ENCODE results near the gene TCAIM.

The TCAIM gene, protein sequence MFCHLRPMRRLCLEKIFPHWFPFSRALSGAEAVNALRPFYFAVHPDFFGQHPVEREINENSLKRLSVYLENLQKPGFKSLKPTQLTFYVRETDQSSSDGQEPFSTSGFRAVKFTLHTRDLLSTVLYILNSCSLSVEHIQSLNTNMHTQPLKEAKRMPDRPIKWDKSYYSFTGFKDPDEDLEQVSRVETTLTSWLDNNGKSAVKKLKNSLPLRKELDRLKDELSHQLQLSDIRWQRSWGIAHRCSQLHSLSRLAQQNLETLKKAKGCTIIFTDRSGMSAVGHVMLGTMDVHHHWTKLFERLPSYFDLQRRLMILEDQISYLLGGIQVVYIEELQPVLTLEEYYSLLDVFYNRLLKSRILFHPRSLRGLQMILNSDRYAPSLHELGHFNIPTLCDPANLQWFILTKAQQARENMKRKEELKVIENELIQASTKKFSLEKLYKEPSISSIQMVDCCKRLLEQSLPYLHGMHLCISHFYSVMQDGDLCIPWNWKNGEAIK

DNA sequence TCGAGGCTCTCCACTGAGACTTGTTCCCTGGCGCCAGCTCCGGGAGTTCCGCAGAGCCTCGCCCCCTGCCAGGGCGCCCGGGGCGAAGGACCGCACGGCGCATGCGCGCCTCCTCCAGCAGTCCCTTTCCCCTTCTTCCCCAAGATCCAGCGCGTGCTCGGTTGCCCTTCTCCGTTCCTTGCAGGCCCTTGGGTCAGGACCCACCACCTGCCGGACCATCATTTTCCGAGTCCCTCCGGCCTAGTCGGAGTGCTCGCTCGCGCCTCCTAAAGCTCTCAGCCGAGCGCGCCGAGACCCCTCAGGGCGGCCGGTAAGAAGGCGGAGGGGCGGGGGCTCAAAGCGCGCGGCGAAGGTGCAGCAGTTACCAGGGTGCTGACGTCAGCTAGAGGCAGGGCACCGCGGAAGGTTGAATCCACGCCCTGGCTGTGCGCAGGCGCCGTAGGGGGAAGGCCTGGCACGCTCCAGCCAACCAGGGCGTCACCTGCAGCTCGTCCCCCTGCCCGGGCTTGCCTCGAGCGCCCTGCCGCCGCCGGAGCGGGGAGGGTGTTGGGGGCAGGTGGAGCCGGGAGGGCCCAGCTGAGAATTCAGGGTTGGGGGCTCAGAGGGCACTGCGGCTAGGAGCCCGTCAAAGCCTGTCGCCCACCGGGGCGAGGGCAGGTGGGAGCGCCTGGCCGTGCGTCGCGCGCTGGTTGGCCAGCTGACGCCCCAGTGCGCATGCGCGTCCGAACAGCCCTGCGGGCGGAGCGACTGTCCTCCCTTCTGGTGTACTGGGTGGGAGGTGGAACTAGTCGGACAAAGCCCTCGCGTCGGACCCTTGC, at the start of gene TCAIM:
Gene TCAIM (plus strand): TSS at position 757 of the 818 bp plus-strand sequence. CDS start 16,017 bp downstream, outside the sequence.
- peak; percentile 98 for DNase-seq (ENCODE audit: low read depth)

DNA sequence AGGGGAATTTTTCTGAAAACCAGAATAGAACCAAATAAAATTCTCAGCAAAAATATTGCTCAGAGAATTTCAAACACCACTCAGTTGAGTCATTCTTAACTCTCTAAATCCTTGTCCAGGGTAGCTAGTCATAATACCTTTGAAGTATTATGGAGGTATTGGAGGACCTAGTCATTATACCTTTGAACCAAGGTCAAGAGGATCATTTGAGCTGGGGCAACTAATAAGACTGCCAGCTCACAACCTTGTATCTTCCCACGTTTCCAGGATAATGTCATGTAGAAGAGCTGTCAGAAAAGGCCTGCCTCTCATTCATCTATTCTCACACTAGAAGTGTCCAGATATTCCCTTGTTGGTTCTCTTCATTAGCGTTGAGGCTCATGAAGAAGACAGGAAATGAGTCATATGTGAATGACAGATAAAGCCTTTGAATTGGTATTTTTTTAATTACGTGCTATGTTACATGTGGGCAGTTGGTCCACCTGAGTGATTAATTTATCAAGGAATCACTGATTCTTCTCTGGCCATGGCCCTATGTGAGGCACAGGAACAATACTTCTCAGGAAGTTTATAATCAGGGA, 48.6 kb upstream of the TCAIM start:
- DNase-seq (ENCODE audit: low read depth) = no peak

GRCh38 chr3:44292276-44292675, 46.3 kb upstream of the TCAIM start:
- no peak for DNase-seq (ENCODE audit: low read depth)

DNA sequence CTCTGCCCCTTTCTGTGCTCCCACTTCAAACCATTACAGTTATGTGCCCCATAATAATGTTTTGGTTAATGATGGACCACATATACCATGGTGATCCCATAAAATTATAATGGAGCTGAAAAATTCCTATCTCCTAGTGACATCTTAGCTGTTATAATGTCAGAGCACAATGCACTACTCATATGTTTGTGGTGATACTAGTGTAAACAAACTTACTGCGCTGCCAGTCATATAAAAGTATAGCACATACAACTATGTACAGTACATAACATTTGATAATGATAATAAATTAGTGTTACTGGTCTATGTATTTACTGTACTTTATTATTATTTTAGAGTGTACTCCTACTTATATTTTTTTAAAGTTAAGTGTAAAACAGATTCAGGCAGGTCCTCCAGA, 45.6 kb upstream of the TCAIM start:
- DNase-seq (ENCODE audit: low read depth) = no peak

DNA sequence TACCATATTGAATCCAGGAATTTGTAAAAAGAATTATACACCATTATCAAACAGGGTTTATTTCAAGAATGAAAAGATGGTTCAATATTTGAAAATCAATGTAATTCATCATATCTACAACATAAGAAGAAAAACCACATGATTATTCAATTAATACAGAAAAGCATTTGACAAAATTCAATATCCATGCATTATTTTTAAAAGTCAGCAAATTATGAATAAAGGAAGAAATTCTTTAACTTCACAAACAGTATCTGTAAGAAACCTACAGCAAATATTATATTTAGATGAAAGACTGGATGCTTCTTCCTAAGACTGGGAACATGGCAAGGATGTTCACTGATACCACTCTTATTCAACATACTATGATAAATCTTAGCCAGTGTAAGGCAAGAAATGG, 41.3 kb upstream of the TCAIM start:
- no peak for DNase-seq (ENCODE audit: low read depth)

- DNase-seq (ENCODE audit: low read depth) = no peak
Observed at GRCh38 chr3:44301746-44302145, 36.8 kb upstream of the TCAIM start.

GRCh38 chr3:44309500-44309899, 29.1 kb upstream of the TCAIM start:
- DNase-seq (ENCODE audit: low read depth) = no peak

DNA sequence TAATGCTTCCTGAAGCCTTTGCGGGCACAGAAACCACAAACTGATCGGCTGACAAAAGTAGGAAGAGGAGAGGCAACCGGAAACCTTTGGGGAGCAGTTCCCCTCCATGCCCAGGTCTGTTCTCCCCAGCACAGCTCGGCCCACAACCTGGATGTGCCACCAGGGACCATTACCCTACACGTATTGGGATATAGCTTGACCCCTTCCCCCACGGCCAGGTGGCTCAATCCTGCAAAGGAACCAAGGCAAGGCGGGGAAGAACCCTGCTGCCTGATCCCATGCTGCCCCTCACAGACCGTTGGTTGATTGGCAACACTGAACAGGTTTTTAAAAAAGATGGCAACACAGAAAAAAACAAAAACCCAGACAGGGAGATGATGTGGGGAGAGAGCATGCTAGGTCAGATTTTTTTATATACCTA, 19.7 kb upstream of the TCAIM start:
- DNase-seq (ENCODE audit: low read depth) = no peak

DNA sequence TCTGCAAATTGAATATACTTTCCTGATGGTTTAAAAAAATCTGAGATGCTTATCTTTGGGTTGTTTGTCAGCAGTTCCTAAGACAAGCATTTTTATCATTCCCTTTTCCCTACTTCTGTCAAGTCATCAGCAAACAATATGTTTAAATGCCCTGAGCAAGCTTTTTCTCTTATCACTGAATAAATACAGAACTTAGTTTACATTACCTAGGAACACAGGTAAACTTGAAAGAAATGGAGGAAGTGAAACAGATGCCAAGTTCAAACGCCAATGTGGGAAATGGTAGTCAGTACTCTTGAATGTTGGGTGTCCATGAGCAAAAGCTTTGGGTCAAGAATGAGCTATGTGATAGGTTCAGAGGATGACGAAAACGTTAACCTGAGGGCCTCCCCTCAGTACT, 17.2 kb upstream of the TCAIM start:
- DNase-seq (ENCODE audit: low read depth) = no peak

DNA sequence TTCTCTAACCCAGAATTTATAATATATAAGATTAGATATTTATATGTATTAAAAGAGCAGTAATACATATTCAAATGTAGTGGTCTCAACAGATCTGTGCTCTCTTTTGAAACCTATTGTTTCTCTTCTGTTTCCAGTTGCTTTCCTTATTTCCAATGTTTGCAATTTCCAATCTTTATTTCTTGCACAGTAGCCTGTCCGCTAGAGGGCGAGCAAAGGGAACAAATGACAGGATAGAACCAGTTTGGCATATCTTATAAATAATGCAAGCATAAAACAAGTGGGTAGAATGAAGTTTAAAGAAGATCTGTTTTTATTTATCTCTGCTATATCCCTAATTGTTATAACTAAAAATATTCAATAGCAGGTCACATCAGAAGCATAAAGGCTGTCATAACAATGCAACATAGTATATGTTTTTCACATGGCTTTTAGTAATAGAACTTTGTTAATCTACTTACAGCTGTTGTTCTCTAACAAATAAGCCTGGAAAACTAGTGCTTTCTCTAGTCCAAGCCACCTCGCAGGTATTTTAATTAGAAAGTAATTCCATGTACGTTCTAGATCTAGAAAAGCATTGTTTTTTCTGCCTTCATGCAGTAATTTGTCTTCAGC, 15.1 kb upstream of the TCAIM start:
- peak; percentile 15 for DNase-seq (ENCODE audit: low read depth)

DNA sequence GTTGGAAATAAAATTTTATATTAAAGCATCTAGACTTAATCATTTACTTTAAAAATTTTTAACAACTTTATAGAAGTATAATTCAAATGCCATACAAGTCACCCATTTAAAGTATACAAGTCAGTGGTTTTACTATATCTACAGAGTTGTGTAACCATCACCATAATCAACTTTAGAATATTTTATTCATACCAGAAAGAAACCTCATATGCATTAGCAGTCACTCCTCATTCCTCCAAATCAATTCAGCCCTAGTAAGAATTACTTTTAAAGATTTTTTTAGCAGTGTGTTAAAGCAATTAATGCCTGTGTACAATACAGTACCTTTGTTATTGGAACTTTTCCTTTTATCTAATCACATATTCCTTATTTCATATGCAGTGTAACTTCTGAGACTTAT, 14.0 kb upstream of the TCAIM start:
- DNase-seq (ENCODE audit: low read depth) = no peak

DNA sequence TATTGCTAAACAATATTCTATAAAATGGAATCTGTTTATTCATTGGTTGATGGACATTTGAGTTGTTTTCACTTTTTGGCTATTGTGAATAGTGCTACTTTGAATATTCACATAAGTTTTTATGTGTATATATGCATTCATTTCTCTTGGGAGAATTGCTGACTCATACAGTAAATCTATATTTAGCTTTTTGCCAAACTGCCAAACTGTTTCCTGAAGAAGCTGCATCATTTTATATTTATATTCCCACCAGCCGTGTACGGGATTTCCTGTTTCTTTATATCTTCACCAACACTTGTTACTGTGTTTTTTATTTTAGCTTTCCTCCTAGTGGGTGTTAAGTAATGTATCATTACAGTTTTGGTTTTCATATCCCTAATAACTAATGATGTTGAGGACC, 12.5 kb upstream of the TCAIM start:
- no peak for DNase-seq (ENCODE audit: low read depth)

GRCh38 chr3:44326515-44326914, 12.1 kb upstream of the TCAIM start:
- DNase-seq (ENCODE audit: low read depth) = no peak

DNA sequence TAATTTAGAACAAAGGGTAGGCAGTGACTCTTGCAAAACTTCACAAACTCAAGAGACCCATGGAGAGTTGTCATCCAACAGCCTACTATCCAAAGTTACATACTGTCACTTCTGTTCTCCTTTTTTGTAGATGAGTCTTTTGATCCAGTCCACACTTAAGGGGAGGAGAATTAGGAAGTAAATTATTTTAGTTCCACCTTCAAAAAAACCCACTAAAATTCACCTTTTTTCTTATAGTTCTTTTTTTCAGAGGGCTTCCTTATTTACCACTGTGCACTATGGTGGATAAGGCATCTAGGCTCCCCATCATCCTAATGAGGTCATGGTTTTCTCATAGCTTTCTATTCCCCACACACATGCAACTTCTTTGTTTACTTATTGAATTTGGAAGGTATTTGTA, 8.6 kb upstream of the TCAIM start:
- no peak for DNase-seq (ENCODE audit: low read depth)

GRCh38 chr3:44330444-44330843, 8.1 kb upstream of the TCAIM start:
- no peak for DNase-seq (ENCODE audit: low read depth)

GRCh38 chr3:44334326-44334725, 4.2 kb upstream of the TCAIM start:
- no peak for DNase-seq (ENCODE audit: low read depth)

- no peak for DNase-seq (ENCODE audit: low read depth)
Observed at GRCh38 chr3:44337248-44337785, 1.2 kb upstream of the TCAIM start.

DNA sequence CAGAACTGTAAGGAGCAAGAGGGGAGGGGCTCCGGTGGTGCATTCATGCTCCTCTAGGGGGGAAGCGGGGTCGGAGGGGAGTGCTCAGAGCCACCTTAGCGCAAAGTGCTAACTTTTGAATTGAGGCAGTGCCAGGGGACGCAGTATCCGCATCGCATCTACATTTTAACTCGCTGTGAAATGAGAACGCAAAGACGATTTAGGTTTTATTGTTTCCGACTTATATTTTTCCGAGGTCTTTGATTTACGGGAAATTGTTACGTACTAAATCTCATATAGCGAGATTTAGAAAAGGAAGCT, 212 bp downstream of the TCAIM start:
- no peak for DNase-seq (ENCODE audit: low read depth)

DNA sequence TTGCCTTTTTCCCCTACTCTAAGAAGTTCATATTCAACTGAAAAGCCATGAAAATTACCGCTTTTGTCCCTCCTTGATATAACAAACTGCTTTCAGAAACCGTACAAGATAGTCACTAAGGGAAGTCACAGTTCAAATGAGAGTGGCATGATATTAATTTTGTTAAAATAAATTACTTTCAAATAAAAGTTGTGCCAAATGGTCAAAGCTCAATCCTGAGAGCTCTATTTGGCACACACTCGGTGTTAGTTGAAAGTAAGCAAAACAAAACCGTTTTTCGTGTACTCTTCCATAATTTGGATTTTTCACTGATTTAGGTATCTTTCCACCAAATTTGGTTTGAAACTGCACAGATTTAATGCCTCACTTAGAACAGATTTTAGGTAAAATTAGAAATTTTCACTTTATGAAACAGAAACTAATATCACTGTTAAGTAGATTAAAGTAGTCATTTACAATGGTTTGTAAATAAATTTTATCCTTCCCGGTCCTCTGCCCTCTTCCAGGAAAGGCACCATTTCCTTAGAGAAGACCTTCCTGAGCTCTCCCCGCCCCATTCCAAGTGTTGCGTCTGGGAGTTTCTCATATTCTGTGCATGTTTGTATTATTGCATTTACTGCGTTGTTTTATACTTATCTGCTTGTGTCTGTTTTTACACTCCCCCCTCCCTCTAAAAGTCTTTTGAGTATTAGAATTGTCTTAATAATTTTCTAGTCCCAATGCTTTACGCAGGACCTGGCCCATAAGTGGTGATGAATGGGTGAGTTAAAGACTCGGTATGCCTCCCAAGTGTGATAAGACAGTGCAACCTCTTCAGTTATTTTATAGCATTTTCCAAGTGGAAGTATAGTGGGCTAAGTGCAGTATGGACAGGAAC, 853 bp downstream of the TCAIM start:
- no peak for DNase-seq (ENCODE audit: low read depth)

GRCh38 chr3:44340058-44340395, 1.5 kb downstream of the TCAIM start:
- no peak for DNase-seq (ENCODE audit: low read depth)

GRCh38 chr3:44342176-44342790, 3.7 kb downstream of the TCAIM start:
- DNase-seq (ENCODE audit: low read depth) = no peak

Measured in stimulated activated CD8-positive, alpha-beta memory T cell treated with anti-CD3 and anti-CD28 coated beads, Interleukin-4, amount 100 ng/mL, for 24 hours (primary cell).